Prostate gland (tissue), 2 donors: ENCODE measurements around the gene CDH11.

ENCODE experiments used
- POLR2A ChIP-seq: fragments of 450-650 bp; IDR thresholded peaks from one replicate; pipeline ENCODE4 v1.6.1; 2016; ENCODE audit warnings: antibody characterized with exemption, mild to moderate bottlenecking
- TF ChIP-seq, protein P1 (sequence below), 4 experiments: fragments of 200-600 bp in 2 of 4; fragments of 450-650 bp in 2 of 4; sonication (generic) in 2 of 4; IDR thresholded peaks; 1 replicate in 3 of 4; 2 replicates in 1 of 4; pipeline ENCODE4 v1.5.1; 2016 to 2019; ENCODE audit warnings: antibody characterized with exemption in 4 of 4, mild to moderate bottlenecking in 2 of 4, moderate library complexity in 2 of 4

DNA sequence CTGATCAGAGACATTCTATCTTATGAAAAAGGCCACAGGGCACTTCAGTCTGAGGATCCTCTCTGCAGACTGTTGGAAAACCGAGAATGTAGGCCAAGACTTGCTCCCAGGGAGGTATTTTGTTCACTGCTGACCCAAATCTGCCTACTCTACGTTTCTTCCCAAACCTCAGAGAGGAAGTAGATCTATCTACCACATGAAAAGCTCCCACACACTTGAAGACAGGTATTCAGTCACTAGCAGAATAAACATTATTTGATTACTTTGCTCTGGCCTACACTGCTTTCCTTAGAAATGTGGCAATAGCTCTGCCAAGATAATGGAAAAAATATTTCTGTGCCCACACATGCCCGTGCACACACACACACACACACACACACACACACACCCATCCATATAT lies 164.6 kb downstream of the CDH11 start:
- TF ChIP-seq, protein P1, sequence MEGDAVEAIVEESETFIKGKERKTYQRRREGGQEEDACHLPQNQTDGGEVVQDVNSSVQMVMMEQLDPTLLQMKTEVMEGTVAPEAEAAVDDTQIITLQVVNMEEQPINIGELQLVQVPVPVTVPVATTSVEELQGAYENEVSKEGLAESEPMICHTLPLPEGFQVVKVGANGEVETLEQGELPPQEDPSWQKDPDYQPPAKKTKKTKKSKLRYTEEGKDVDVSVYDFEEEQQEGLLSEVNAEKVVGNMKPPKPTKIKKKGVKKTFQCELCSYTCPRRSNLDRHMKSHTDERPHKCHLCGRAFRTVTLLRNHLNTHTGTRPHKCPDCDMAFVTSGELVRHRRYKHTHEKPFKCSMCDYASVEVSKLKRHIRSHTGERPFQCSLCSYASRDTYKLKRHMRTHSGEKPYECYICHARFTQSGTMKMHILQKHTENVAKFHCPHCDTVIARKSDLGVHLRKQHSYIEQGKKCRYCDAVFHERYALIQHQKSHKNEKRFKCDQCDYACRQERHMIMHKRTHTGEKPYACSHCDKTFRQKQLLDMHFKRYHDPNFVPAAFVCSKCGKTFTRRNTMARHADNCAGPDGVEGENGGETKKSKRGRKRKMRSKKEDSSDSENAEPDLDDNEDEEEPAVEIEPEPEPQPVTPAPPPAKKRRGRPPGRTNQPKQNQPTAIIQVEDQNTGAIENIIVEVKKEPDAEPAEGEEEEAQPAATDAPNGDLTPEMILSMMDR (IDR thresholded peaks at IDR 0.05) = no peak
- TF ChIP-seq POLR2A = no peak
